ENCODE data around the gene SLAMF1.
"Not testable (repeated sequence)": the region's sequence is repeated elsewhere in the genome, so short reads cannot be mapped to it uniquely, and the experiment has no call there.

SLAMF1 gene, protein sequence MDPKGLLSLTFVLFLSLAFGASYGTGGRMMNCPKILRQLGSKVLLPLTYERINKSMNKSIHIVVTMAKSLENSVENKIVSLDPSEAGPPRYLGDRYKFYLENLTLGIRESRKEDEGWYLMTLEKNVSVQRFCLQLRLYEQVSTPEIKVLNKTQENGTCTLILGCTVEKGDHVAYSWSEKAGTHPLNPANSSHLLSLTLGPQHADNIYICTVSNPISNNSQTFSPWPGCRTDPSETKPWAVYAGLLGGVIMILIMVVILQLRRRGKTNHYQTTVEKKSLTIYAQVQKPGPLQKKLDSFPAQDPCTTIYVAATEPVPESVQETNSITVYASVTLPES

DNA sequence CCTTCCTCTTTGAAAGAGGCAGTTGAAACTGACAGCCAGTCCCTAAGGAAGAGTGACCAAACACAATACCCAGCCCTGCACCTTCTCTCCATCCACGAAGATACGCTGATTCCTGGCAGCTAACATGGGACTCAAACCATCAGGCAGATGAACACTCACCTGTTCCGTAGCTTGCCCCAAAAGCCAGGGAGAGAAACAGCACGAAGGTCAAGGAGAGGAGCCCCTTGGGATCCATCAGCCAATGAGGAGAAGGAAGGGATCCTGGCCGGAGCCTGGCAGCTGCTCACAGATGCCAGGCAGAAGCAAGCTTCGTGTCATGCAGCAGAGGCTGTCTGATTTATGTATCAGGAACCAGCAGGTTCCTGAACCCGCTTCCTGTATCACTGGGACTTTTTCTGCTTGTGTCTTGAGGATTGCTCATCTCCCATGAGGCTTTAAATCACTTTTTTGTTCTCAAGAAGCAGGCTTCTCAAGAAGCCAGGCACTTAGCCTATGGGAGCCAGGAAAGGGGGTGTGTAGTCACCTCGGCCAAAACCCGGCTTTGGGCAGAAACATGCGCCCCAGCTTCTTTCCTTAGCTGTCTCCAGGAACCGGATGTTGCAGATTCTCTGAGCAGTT is at the start of gene SLAMF1:
TSS of gene SLAMF1 (minus strand) at position 334 of the 618 bp plus-strand sequence. CDS start at position 235, 99 bp downstream.
- DNase-seq (ENCODE audit: low read depth): no peak
- no peak within 1 kb of the TSS for H3K4me3 ChIP-seq (ENCODE audit: low read length)
- TF ChIP-seq, protein P1, sequence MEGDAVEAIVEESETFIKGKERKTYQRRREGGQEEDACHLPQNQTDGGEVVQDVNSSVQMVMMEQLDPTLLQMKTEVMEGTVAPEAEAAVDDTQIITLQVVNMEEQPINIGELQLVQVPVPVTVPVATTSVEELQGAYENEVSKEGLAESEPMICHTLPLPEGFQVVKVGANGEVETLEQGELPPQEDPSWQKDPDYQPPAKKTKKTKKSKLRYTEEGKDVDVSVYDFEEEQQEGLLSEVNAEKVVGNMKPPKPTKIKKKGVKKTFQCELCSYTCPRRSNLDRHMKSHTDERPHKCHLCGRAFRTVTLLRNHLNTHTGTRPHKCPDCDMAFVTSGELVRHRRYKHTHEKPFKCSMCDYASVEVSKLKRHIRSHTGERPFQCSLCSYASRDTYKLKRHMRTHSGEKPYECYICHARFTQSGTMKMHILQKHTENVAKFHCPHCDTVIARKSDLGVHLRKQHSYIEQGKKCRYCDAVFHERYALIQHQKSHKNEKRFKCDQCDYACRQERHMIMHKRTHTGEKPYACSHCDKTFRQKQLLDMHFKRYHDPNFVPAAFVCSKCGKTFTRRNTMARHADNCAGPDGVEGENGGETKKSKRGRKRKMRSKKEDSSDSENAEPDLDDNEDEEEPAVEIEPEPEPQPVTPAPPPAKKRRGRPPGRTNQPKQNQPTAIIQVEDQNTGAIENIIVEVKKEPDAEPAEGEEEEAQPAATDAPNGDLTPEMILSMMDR (conservative IDR thresholded peaks at IDR 0.05; ENCODE audit: low read depth, low read length): no peak

DNA sequence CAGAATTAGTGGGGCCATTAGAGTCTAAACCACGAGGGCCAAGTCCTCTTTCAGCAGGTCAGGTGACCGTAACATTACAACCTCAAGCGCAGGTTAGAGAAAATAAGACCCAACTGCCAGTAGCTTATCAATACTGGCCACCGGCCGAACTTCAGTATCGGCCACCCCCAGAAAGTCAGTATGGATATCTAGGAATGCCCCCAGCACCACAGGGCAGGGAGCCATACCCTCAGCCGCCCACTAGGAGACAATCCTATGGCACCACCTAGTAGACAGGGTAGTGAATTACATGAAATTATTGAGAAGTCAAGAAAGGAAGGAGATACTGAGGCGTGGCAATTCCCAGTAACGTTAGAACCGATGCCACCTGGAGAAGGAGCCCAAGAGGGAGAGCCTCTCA is 45.5 kb upstream of the SLAMF1 start:
- not testable (repeated sequence) for H3K4me3 ChIP-seq (ENCODE audit: low read length); DNase-seq (ENCODE audit: low read depth)
- TF ChIP-seq, protein P1 (conservative IDR thresholded peaks at IDR 0.05; ENCODE audit: low read depth, low read length): peak; percentile 24

DNA sequence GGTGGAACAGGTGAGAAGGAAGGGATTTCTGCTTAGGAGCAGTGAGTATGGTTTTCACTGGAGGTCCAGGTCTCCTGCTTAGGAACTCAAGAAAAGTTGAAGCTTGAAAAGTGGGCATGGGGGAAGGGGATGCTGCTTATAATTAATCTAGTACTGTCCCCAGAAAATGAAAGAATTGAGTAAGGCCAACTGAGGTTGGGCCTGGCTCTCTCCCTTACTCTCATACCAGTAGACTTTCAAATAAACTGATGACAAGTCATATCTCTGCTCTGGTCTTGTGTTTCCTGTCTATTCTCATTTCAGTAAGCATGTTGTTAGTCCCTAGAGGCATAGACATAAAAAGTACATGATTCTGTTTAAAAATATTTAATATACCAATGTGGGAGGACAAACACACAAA is 38.4 kb upstream of the SLAMF1 start:
- TF ChIP-seq, protein P1 (conservative IDR thresholded peaks at IDR 0.05; ENCODE audit: low read depth, low read length): no peak
- H3K4me3 ChIP-seq (ENCODE audit: low read length): no peak overlapping the region
- no peak for DNase-seq (ENCODE audit: low read depth)

DNA sequence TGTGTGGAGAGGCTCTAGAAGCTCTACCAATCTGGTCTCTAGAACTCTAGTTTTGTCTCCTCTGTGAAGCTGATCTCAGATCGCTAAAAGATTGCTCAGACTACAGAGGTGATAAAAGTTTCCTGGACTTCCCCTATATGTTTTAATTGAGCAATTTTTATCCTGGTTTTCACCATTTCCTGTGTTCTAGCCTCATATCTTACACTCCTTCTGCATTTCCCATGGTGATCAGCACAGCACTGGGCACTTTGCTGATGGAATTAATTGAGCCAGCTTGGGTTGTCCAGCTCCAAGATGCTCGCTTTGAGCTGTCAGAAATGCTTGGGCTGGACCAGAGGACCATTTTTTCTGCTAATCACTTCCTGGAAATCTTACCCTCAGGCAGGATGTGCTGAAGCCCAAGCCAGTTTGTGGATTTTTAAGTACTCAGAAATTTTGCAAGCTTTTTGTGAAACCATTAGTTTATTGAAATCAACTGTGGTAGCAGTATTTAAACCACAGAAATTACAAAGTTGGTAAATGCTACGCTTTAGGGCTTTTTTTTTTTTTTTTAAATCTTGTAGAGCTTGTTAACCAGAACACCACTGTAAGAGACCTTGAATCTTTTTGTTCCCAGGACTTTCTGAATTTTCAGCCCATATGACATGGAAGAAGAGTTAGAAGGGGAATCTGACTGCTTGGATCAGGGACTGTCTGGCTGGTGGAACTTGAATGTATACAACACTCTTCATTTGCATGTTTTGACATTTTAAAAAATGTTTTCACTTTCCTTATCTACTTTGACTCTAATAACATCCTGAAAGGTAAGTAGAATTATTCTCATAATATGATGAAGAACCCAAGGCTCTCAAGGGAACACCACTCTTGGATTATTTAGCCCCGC is 36.4 kb upstream of the SLAMF1 start:
- TF ChIP-seq, protein P1 (conservative IDR thresholded peaks at IDR 0.05; ENCODE audit: low read depth, low read length): no peak

DNA sequence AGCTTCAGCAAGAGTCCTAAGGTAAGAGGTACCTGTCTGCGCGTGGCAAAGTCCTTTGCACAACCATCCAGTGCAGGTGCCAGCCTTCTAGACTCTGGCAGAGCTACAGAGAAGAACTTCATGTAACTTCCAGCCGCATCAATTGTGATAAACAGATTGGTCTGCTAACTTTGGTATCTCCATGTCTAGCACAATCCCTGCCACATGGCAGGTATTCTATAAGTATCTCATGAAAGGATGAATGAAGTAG is 35.0 kb upstream of the SLAMF1 start:
- TF ChIP-seq, protein P1 (conservative IDR thresholded peaks at IDR 0.05; ENCODE audit: low read depth, low read length): no peak
- no peak for DNase-seq (ENCODE audit: low read depth)
- H3K4me3 ChIP-seq (ENCODE audit: low read length): no peak overlapping the region

More for the DNA sequence above, 36.4 kb upstream of the SLAMF1 start:
- H3K4me3 ChIP-seq (ENCODE audit: low read length): no peak overlapping the region
- no peak for DNase-seq (ENCODE audit: low read depth)

DNA sequence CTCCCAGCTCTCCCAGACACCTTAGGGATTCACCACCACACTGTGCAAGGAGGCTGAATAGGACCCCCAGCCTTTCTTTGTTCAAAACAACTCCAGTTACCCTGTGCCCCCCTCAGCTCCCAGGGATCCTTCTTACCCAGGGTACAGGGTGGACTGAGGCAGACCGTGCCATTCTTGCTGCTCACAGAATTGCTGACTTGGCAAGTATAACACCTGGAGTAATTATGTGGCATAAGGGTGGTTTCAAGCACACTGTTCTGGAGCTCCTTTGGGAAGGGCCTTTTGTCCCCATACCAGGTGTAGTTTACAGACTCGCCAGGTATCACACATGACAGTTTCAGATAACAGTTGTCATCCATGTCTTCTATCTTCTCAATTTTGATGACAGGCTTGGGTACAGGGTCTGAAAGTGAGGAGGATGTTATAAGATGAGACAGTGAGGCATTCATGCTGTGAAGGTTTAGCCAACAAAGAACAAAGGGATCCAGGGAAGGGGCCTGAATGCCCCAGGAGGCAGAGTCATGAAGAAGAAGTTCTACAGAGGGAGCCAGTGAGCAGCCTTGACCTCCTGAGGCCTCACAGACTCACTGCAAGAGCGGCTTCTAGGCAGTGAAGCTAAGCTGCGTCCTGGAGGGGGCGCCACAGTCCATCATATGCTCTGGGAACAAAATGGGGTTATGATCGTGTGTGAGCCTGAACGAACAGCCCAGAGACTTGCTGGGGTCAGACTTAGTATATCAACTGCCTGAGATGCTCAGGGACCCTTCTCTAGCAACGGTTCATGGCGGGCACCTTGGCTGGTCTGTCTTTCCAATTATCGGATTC is 34.4 kb upstream of the SLAMF1 start:
- TF ChIP-seq, protein P1 (conservative IDR thresholded peaks at IDR 0.05; ENCODE audit: low read depth, low read length): peak; percentile 61
- no peak for DNase-seq (ENCODE audit: low read depth)
- no peak overlapping the region for H3K4me3 ChIP-seq (ENCODE audit: low read length)

Measured in retinal pigment epithelial cell (primary cell).